SW480 (cell line): ENCODE measurements around the gene PPARGC1A.

ENCODE experiments used
- DNase-seq: peaks from one replicate; pipeline ENCODE4 v3.0.0-alpha.2; 2016; ENCODE audit warnings: low spot score

PPARGC1A gene

DNA sequence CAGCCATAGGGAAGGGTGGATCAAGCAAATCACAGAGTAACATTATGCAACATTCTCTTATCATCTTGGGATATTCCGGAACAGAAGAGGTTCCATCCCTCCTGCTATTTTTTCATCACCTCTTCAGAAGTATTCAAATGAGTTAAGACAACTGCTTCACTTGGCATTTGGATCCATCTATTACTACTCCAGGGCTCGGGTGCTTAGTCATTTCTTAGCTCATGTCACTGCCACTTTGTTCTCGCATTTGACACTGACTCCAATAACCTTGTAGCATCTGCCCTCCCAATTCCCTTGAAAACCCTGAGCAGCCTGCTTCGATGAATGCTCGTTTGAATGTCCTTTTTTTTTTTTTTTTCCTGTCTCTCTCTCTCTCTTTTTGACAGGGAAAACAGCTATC, 114.9 kb downstream of the PPARGC1A start:
- DNase-seq, result no peak

DNA sequence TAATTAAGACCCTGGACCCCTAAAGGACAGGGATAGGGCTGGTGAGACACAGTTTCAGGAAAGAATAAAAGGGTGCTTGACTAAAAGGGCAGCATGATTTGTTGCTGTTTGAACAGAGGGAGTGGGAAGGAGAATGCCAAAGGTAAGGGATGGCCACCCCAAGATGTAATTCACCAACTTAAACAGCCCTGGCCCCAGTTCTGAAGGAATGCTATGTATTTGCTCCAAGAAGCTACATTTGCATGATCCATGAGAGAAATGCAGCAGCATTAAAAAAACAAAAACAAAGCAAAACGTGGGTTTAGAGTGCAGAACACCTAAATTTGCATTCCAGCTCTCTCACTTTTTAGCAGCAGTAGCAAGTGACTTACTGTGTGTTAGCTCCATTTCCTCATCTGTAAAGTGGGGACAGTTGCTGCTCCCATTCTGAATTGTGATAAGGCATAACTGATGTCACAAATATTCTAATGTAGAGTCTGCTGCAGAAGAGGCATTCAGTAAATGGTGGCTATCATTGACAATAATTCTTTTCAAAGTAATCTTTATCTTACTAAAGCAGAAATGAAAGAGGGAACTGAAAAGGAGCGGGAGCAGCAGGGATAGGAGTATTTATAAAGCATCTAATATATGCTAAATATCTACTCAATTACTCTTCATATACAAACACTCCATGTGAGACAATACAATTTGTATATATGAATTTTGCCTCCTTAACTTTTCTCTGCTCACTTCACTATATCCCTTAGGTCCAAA, 115.8 kb downstream of the PPARGC1A start:
- no peak for DNase-seq

DNA sequence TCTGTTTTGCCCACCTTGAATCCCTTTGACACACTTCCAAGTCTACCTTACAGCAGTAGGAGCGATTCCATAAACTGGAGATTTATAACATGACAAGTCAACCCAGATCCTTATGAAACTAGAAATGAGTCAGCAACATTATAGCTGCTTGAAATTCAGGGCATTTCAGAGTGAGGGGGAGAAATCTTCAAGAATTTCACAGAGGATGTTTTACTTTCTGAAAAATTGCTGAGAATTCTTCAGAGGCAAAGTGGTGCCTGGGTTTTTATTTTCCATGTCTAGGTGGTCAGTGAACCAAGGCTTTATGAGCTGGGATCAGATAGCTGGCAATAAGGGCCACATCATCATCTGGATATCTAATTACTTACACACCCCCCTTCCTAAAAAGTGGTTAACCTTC, 119.8 kb downstream of the PPARGC1A start:
- DNase-seq, result no peak

DNA sequence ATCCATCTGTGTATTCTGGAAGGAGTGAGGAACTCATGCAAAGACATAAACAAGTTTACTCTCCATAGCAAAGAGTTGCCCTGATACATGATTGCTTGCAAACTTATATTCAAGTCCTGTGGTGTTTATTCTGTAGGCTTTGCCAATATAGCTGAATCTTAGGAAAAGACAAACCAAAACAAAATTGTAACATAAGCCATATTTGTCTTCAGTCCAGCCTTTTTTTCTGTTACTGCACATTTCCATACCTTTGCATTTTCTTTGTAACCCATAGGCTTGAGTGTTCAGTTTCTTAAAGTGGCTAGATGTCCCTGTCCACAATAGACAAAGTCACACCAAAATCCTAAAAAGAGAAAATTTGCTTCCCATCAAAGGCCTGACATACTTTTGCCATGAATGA, 120.4 kb downstream of the PPARGC1A start:
- DNase-seq, result no peak

DNA sequence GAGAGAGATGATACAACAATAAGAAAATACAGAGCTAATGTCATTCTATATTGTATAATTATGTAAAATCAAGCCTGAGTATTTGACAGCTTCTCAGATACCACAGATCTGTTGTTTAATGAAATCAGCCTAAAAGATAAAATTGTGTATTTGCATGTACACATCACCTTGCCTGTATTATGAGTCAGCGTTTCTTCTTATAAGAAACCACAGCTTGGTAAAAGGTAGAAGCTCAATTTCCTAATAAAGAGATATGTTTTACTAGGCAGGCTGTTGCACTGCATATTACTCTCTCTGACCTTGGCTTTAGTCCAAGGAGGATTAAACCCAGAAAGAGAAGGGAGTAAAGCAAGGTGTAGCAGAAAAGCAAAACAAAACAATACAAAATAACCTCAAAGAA, 121.3 kb downstream of the PPARGC1A start:
- no peak for DNase-seq

DNA sequence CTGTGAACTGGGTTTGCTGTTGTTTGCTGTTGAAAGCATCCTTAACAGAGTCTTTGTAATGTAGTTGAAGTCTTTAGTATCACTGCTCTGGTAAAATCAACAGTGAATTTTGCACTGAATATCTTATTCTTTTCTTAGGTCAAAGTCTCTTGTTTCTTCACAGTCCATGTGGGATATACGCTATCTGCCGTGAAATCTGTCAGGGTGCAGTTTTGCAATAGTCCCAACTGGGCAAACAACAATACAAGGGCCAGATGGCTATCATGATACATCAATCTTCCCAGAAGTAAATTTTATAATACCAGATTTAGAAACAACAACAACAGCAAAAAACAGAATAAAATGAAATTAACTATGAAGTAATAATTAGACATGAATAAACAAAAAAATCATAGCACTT, 123.5 kb downstream of the PPARGC1A start:
- no peak for DNase-seq

DNA sequence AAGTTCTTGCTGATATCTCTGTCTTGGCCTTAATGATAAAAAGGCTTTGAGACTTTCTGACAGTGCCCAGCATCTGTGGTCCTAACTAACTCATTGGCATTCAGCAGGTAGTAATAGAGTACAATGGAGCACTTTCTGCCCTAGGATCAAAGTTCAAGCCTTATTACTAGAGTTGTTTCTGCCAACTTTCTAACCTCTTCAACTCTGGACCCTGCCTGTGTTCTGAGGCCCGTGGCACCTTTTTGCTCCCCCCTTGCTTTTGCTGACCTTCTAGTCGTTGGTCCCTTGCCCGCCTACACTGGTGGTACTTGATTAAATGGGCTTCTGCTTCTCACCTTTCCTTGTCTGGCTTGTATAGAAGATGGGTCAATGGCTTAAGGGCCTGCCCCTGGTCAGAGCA, 126.3 kb downstream of the PPARGC1A start:
- no peak for DNase-seq

DNA sequence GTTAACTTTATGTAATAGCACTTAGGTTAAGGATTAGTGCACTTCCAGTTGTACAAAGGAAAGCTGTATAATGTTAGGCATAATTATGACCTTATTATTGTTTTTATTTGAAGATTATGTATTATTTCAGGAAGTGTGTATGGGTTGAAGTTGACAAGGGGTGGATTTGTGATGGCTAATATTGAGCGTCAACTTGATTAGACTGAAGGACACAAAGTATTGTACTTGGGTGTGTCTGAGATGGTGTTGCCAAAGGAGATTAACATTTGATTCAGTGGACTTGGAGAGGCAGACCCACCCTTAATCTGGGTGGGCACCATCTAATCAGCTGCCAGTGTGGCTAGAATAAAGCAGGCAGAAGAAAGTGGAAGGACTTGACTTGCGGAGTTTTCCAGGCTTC, 127.3 kb downstream of the PPARGC1A start:
- DNase-seq, result no peak

DNA sequence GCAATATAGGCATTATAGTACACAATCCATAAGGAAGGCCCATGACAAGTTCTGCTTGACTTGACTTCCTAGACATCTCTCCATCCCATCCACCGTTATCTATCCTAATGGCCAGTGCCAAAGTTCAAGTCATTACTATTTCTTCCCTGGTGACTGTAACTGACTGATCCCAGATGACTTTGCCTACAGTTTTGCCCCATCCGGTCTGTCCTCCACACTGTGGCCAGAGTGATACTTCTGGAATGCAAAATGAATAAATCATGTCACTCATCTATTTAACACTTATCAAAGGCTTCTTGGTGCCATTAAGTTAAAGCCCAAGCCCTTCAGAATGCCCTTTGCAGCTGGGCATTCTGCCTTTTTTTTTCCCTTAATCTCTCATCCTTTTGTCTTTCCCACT, 130.8 kb downstream of the PPARGC1A start:
- no peak for DNase-seq

DNA sequence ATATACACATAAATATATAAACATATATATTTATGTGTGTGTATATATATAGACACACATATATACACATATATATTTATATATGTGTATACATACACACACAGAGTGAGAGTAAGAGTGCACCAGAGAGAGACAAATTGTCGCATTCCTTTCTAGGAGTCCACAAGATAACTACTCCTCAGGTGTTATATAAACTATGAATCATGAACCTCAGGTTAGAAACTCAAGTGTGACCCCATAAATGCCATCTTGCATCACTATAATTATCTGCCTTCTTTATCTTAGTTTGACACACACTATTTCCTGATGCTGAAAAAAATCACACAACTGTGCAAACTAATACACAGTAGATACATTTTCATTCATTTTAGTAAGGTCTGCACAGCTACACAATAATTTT, 135.2 kb downstream of the PPARGC1A start:
- DNase-seq, result no peak

DNA sequence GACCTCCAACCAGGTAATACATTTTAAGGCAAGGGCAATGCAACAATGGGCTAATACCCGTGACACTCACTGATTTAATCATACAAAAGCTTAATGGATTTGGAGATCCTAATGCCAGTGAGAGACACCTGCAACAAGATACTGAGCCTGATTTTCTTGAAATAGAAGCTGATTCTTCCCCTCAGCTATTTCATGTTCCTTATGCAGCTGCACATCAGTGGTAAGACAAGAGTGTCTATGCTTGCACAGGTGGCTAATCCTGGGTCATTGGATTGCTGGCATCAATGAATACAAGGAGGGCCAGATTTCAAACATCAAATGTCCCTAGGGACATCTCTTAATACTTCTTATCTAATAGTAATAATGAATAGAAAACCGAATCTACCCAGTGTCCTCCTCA, 139.7 kb downstream of the PPARGC1A start:
- no peak for DNase-seq

DNA sequence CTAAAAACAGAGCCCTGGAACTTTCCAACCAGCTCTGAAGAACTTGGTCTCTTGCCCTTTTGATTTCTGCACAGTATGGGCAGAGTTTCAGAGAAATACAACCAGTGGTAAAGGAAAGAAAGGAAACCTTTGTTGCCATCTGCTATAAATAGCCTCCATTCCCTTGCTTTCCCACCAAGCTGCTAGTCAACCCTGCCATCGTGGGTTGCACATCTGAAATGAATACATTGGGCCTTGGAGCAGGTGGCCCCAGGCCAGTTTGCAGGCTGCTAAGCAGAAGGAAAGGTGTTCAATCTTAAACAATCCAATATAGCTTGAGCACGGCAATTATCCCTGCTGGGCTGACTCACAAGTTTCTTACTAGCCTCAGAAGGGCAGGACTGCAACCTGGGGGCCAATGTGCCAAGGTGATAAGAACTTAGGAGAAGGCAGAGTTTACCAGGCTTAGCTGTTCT, 142.5 kb downstream of the PPARGC1A start:
- no peak for DNase-seq

DNA sequence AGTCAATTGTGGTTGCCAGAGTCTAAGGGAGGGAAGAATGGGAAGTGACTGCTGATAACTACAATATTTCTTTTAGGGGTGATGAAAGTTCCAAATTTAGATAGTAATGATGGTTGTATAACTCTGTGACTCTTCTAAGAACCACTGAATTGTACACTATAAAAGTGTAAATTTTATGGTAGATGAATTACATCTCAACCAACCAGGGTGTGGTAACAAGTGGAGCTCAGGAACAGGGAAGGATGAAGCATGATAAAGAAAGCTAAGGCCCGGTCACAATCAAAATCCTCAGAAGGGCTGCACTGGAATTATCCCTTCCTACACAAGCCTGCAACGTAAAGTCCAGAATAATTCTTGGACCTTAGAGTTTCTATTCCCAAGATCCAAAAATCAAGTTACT, 143.2 kb downstream of the PPARGC1A start:
- no peak for DNase-seq

DNA sequence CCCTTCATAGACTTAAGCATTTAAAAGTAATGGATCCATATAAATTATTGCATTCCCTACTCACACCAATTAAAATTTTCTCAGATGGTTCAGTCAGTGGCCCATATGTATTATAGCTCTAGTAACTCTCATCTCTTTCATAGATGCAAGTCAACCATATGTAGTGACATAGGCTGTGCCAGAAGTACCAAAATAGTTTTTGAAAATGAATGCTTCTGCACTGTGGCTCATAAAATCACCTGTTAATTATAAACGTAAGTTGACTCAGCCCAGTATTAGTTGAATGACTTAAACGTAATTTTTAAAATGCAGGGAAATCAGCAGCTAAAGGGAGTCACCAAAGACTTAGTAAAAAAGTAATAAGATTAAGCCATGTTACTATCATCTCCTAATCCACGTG, 143.8 kb downstream of the PPARGC1A start:
- DNase-seq, result no peak

DNA sequence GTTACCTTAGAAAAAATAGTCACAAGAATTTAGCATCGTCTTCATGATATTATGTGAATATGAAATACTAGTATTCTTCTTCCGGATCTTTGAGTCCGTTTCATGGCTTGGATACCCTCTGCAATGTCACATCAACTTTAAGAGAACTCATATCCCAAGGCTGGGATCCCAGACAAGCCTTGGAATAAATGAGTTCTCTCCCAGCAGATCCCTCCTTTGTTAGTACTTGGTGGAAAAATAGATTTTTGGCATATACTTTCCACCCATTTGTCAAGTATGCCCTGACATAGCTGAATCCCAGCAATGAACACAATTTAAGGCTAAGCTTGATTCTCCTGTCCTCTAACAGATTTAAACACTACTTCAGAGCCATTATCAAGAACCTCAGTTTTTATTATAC, 144.5 kb downstream of the PPARGC1A start:
- DNase-seq, result no peak
